Measurements from ENCODE around the gene CST5.
"Not testable (repeated sequence)": the region's sequence is repeated elsewhere in the genome, so short reads cannot be mapped to it uniquely, and the experiment has no call there.

DNA sequence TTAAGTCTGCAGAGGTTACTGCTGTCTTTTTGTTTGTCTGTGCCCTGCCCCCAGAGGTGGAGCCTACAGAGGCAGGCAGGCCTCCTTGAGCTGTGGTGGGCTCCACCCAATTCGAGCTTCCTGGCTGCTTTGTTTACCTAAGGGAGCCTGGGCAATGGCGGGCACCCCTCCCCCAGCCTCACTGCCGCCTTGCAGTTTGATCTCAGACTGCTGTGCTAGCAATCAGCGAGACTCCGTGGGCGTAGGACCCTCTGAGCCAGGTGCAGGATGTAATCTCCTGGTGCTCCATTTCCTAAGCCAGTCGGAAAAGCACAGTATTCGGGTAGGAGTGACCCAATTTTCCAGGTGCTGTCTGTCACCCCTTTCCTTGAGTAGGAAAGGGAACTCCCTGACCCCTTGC lies 22.8 kb upstream of the CST5 start:
- TF ChIP-seq, protein P1, sequence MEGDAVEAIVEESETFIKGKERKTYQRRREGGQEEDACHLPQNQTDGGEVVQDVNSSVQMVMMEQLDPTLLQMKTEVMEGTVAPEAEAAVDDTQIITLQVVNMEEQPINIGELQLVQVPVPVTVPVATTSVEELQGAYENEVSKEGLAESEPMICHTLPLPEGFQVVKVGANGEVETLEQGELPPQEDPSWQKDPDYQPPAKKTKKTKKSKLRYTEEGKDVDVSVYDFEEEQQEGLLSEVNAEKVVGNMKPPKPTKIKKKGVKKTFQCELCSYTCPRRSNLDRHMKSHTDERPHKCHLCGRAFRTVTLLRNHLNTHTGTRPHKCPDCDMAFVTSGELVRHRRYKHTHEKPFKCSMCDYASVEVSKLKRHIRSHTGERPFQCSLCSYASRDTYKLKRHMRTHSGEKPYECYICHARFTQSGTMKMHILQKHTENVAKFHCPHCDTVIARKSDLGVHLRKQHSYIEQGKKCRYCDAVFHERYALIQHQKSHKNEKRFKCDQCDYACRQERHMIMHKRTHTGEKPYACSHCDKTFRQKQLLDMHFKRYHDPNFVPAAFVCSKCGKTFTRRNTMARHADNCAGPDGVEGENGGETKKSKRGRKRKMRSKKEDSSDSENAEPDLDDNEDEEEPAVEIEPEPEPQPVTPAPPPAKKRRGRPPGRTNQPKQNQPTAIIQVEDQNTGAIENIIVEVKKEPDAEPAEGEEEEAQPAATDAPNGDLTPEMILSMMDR (IDR thresholded peaks at IDR 0.05), result not testable (repeated sequence)
- not testable (repeated sequence) for TF ChIP-seq POLR2A (IDR thresholded peaks at IDR 0.05)
